Hepatocyte (in vitro differentiated cells): Measurements from ENCODE around the gene REEP5. TPM values are rescaled to one million over a fixed set of nuclear protein-coding genes. Genes with fewer than 3 reads are reported as not detected.

Experiments used
- DNase-seq: peaks from one replicate; pipeline ENCODE4 v3.0.0-alpha.2; 2016; ENCODE audit warnings: low spot score
- H2AFZ ChIP-seq: fragments of 200-600 bp; sonication (generic); 2 replicates; pipeline ENCODE4 v1.6.0; 2016; ENCODE audit warnings: antibody characterized with exemption, mild to moderate bottlenecking
- H3K27ac ChIP-seq: fragments of 200-600 bp; sonication (generic); 2 replicates; pipeline ENCODE4 v1.5.1; 2016; ENCODE audit warnings: mild to moderate bottlenecking
- H3K27me3 ChIP-seq: fragments of 200-600 bp; sonication (generic); 2 replicates; pipeline ENCODE4 v1.6.1; 2016
- H3K36me3 ChIP-seq: fragments of 200-600 bp; sonication (generic); replicated peaks from 2 replicates; pipeline ENCODE4 v1.5.1; 2016; ENCODE audit warnings: low read depth; ENCODE audit not compliant: insufficient read depth
- H3K4me1 ChIP-seq: fragments of 200-600 bp; sonication (generic); 2 replicates; pipeline ENCODE4 v1.5.1; 2016; ENCODE audit warnings: mild to moderate bottlenecking, moderate library complexity; ENCODE audit not compliant: insufficient read depth
- H3K4me2 ChIP-seq: fragments of 200-600 bp; sonication (generic); 2 replicates; pipeline ENCODE4 v1.6.0; 2016
- H3K4me3 ChIP-seq: fragments of 200-600 bp; sonication (generic); 2 replicates; pipeline ENCODE4 v1.5.1; 2016; ENCODE audit warnings: mild to moderate bottlenecking
- H3K79me2 ChIP-seq: fragments of 200-600 bp; sonication (generic); 2 replicates; pipeline ENCODE4 v1.6.0; 2017; ENCODE audit warnings: mild to moderate bottlenecking
- H3K9me2 ChIP-seq: fragments of 200-600 bp; sonication (generic); replicated peaks from 2 replicates; pipeline ENCODE4 v1.6.0; 2017; ENCODE audit warnings: mild to moderate bottlenecking; ENCODE audit not compliant: insufficient read depth
- H3K9me3 ChIP-seq: fragments of 200-600 bp; sonication (generic); 2 replicates; pipeline ENCODE4 v1.5.1; 2016; ENCODE audit warnings: low read depth, mild to moderate bottlenecking
- H4K20me1 ChIP-seq: fragments of 200-600 bp; sonication (generic); 2 replicates; pipeline ENCODE4 v1.6.0; 2016; ENCODE audit warnings: mild to moderate bottlenecking; ENCODE audit not compliant: insufficient read depth, poor library complexity, severe bottlenecking
- EZH2 ChIP-seq: fragments of 200-600 bp; sonication (generic); IDR thresholded peaks from 2 replicates; pipeline ENCODE4 v1.6.1; 2016; ENCODE audit warnings: antibody characterized with exemption, mild to moderate bottlenecking, borderline replicate concordance
- EZH2phosphoT487 ChIP-seq: fragments of 200-600 bp; sonication (generic); IDR thresholded peaks from one replicate; pipeline ENCODE4 v1.6.1; 2018; ENCODE audit warnings: antibody characterized with exemption, mild to moderate bottlenecking, low read depth, moderate library complexity; ENCODE audit not compliant: unreplicated experiment, severe bottlenecking
- WGBS: methylation state at CpG from one replicate; pipeline ENCODE4 v1.1.6; 2016; ENCODE audit warnings: low lambda C conversion rate; ENCODE audit errors: missing lambda C conversion rate; 5-methylcytosine and 5-hydroxymethylcytosine counted together
- polyA plus RNA-seq: library from polyadenylated mRNA; unstranded; fragments of >200 nt; fragmentation: Nextera tagmentation; extraction: Ambion mirVana; gene quantifications from 2 replicates; pipeline ENCODE4 v1.2.1, GENCODE V29; 2016
- total RNA-seq: library from RNA; depleted of rRNA; stranded (reverse); fragments of >200 nt; gene quantifications from 2 replicates; pipeline ENCODE4 v1.2.3, GENCODE V29; 2014
- TF ChIP-seq, protein P1 (sequence below): fragments of 200-600 bp; sonication (generic); IDR thresholded peaks from 2 replicates; pipeline ENCODE4 v1.5.1; 2016; ENCODE audit warnings: antibody characterized with exemption, mild to moderate bottlenecking; ENCODE audit not compliant: poor library complexity

The REEP5 gene
- total and polyA plus RNA-seq, 2 experiments from 2014 or later: 57.3 to 208 TPM

DNA sequence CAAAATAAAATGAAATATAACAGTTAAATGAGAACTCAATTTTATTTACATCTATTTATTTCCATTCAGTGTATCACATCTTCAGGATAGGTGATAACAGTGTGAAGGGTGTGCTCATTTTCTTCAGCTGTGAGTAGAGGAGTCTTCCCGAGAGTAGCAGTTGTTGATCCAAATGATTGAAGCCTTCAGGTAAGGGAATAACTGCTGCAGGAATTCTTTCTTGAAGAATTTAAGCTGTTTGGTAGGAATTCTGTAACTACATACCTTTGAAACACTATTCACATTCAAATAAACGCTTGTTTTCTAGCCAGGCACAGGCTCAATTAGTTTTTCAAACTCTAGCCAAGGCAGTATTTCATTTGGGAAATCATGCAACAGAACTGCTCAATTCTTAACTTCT is 45.7 kb downstream of the REEP5 start:
- H3K36me3 ChIP-seq: no peaks in the 10 kb centered on the region
- no peaks in the 10 kb centered on the region for H3K27me3 ChIP-seq
- H2AFZ ChIP-seq: no peak overlapping the region
- no peak overlapping the region for H3K27ac ChIP-seq
- H3K4me1 ChIP-seq: peaks cover 11% of the 10 kb centered on the region
- H3K4me3 ChIP-seq: no peak overlapping the region
- no peak for TF ChIP-seq EZH2
- TF ChIP-seq, protein P1, sequence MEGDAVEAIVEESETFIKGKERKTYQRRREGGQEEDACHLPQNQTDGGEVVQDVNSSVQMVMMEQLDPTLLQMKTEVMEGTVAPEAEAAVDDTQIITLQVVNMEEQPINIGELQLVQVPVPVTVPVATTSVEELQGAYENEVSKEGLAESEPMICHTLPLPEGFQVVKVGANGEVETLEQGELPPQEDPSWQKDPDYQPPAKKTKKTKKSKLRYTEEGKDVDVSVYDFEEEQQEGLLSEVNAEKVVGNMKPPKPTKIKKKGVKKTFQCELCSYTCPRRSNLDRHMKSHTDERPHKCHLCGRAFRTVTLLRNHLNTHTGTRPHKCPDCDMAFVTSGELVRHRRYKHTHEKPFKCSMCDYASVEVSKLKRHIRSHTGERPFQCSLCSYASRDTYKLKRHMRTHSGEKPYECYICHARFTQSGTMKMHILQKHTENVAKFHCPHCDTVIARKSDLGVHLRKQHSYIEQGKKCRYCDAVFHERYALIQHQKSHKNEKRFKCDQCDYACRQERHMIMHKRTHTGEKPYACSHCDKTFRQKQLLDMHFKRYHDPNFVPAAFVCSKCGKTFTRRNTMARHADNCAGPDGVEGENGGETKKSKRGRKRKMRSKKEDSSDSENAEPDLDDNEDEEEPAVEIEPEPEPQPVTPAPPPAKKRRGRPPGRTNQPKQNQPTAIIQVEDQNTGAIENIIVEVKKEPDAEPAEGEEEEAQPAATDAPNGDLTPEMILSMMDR: no peak
- TF ChIP-seq EZH2phosphoT487: no peak
- H3K4me2 ChIP-seq: no peak overlapping the region
- 72% methylated on average over 2 of the region's 2 CpGs for WGBS
- H3K9me3 ChIP-seq: no peaks in the 10 kb centered on the region
- no peak for DNase-seq
- no peaks in the 10 kb centered on the region for H4K20me1 ChIP-seq
- no peaks in the 10 kb centered on the region for H3K9me2 ChIP-seq
- H3K79me2 ChIP-seq: peaks cover 7% of the 10 kb centered on the region

DNA sequence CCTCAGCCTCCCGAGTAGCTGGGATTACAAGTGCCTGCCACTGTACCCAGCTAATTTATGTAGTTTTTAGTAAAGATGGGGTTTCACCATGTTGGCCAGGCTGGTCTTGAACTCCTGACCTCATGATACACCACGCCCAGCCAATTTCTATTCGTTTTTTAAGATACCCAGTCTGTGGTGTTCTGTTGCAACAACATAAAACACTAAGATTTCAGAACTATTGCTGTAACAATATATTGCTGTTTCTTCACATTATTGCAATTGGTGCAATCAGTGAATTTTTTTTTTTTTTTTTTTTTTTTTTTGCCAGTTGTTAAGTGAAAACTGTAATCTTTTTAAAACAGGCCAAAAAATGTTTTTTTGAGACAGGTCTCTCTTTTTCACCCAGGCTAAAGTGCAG is 51.1 kb downstream of the REEP5 start:
- Histone ChIP-seq H3K9me2 (no peaks in the 10 kb centered on the region), H3K27ac (no peak overlapping the region), H4K20me1 (peaks cover 4% of the 10 kb centered on the region), H3K4me3 (no peak overlapping the region), H3K36me3 (no peaks in the 10 kb centered on the region), H3K9me3 (no peaks in the 10 kb centered on the region), H3K4me2 (no peak overlapping the region), H3K27me3 (no peaks in the 10 kb centered on the region), H3K4me1 (no peaks in the 10 kb centered on the region), H2AFZ (no peak overlapping the region), H3K79me2 (peaks cover 14% of the 10 kb centered on the region)
- DNase-seq: no peak
- TF ChIP-seq EZH2phosphoT487: no peak
- TF ChIP-seq, protein P1: no peak
- TF ChIP-seq EZH2: no peak
- 61% methylated on average over 3 of the region's 3 CpGs for WGBS

DNA sequence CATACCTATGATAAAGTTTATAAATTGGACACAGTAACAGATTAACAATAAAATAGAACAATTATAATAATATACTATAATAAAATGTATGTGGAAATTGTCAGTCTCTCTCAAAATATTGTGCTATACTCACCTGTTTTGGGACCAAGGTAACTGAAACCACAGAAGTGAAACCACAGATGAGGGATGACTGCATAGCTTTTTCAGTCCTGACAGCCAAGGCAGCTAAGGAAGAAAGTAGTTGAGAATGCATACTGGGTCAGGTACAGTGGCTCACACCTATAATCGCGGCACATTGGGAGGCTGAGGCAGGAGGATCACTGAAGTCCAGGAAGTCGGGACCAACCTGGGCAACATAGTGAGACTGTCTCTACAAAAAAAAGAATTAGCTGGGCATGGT is 52.1 kb downstream of the REEP5 start:
- no peaks in the 10 kb centered on the region for H3K36me3 ChIP-seq
- H3K79me2 ChIP-seq: peaks cover 19% of the 10 kb centered on the region
- peaks cover 6% of the 10 kb centered on the region for H4K20me1 ChIP-seq
- WGBS: 98% methylated on average over 3 of the region's 3 CpGs
- no peaks in the 10 kb centered on the region for H3K4me1 ChIP-seq
- H3K9me2 ChIP-seq: no peaks in the 10 kb centered on the region
- no peaks in the 10 kb centered on the region for H3K27me3 ChIP-seq
- no peak overlapping the region for H3K4me3 ChIP-seq
- H3K9me3 ChIP-seq: no peaks in the 10 kb centered on the region
- H2AFZ ChIP-seq: no peak overlapping the region
- H3K4me2 ChIP-seq: no peak overlapping the region
- TF ChIP-seq, protein P1: no peak
- TF ChIP-seq EZH2phosphoT487: no peak
- TF ChIP-seq EZH2: no peak
- DNase-seq: no peak
- H3K27ac ChIP-seq: no peak overlapping the region

DNA sequence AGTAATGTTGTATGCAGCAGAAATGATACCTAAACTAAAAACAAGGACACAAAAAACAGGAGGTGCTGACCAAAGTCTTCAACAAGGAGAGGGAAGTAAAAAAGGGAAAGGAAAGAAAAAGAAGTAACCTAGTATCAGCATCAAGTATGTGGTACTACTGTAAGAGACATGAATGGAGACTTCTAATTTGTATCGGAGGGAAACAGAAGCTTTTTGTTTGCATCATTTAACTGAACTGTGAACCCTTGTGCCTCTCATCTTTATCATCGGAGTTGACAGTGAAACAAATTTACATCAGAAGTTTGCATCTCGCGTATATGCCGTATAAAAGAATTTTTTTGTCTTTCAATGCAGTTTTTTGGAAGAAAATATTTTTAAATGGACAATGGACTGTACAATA is 54.6 kb downstream of the REEP5 start:
- Histone ChIP-seq H3K36me3 (no peaks in the 10 kb centered on the region), H4K20me1 (peaks cover 12% of the 10 kb centered on the region), H3K9me3 (no peaks in the 10 kb centered on the region), H3K27ac (no peak overlapping the region), H3K4me2 (no peak overlapping the region), H3K27me3 (no peaks in the 10 kb centered on the region), H3K9me2 (no peaks in the 10 kb centered on the region), H2AFZ (no peak overlapping the region), H3K4me3 (no peak overlapping the region), H3K4me1 (peaks cover 13% of the 10 kb centered on the region), H3K79me2 (peaks cover 45% of the 10 kb centered on the region)
- 97% methylated on average over 5 of the region's 5 CpGs for WGBS
- TF ChIP-seq, protein P1: no peak
- no peak for TF ChIP-seq EZH2phosphoT487
- TF ChIP-seq EZH2: no peak
- no peak for DNase-seq
